AG04450 (cell line): ENCODE data around the gene CA6. TPM values are rescaled to one million over a fixed set of nuclear protein-coding genes. Genes with fewer than 3 reads are reported as not detected.

Source experiments
- CTCF ChIA-PET: fragments of 300-600, 350-600 bp; formaldehyde crosslinking; extraction: SDS; loops from one replicate; lab custom pipeline; 2022; ENCODE audit warnings: antibody characterized with exemption, inconsistent platforms; lab: Charles Lee
- POLR2A ChIA-PET: fragments of 350-600 bp; formaldehyde crosslinking; extraction: SDS; loops from one replicate; lab custom pipeline; 2021; ENCODE audit warnings: antibody characterized with exemption, inconsistent platforms; lab: Yijun Ruan, JAX
- DNase-seq: peaks from one replicate; pipeline ENCODE4 v3.0.0-alpha.2; 2011; ENCODE audit warnings: low read depth, low spot score
- H3K27ac ChIP-seq: one replicate; pipeline ENCODE4 v1.5.1; 2012; ENCODE audit warnings: low read depth, low read length, control low read depth
- H3K27me3 ChIP-seq: one replicate; pipeline ENCODE4 v1.6.0; 2012; ENCODE audit warnings: low read length; ENCODE audit not compliant: control insufficient read depth, insufficient read depth
- H3K4me3 ChIP-seq: 2 replicates; pipeline ENCODE4 v1.5.1; 2011; ENCODE audit warnings: mild to moderate bottlenecking, low read depth, low read length, control low read depth
- H3K9me3 ChIP-seq: 2 replicates; pipeline ENCODE4 v1.5.1; 2012; ENCODE audit warnings: low read length; ENCODE audit not compliant: control insufficient read depth, insufficient read depth
- CTCF ChIP-seq: IDR thresholded peaks from 2 replicates; pipeline ENCODE4 v1.5.1; 2011; ENCODE audit warnings: low read depth, low read length, control low read depth, inconsistent platforms
- polyA plus RNA-seq: library from polyadenylated mRNA; depleted of rRNA; stranded (reverse); fragments of >200 nt; gene quantifications from 2 replicates; pipeline ENCODE4 v1.2.3, GENCODE V29; 2011

The CA6 gene
- polyA plus RNA-seq, 1 experiment = not detected

- TF ChIP-seq CTCF = no peak
- ChIA-PET CTCF (no interaction called here), POLR2A (no interaction called here)
- Histone ChIP-seq H3K27me3 (peaks cover 3% of the 10 kb centered on the region), H3K27ac (no peak overlapping the region), H3K9me3 (no peaks in the 10 kb centered on the region), H3K4me3 (no peak overlapping the region)
- no peak for DNase-seq
Measured at GRCh38 chr1:8974551-8974950, 28.9 kb downstream of the CA6 start.

DNA sequence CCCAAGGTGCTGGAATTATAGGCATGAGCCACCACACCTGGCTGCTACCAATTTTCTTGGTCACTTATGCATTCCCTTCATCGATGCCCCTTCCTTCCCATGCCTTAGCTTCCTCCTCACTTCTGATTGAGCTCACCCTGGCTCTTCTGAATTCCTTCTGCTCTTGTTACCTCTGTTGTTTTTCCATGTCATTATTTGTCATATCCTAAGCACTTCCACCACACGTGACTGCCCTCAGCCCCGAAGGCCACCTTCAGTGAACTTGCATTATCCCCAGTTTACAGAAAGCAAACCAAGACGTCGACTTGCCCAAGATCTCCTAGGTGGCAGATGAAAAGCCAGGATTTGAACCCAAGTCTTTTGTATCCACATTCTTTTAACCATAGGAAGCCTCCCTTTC is 30.7 kb downstream of the CA6 start:
- H3K27ac ChIP-seq = no peak overlapping the region
- no peak for DNase-seq
- ChIA-PET CTCF (interaction anchor here (2.2 kb wide), 1 partner anchor 29 kb away, joined by 8 read pairs; no protein-coding TSS in a partner anchor), POLR2A (no interaction called here)
- peaks cover 3% of the 10 kb centered on the region; the same call in 1 of the 2 replicates for H3K9me3 ChIP-seq
- TF ChIP-seq CTCF = no peak
- H3K27me3 ChIP-seq = peaks cover 7% of the 10 kb centered on the region
- H3K4me3 ChIP-seq = no peak overlapping the region

DNA sequence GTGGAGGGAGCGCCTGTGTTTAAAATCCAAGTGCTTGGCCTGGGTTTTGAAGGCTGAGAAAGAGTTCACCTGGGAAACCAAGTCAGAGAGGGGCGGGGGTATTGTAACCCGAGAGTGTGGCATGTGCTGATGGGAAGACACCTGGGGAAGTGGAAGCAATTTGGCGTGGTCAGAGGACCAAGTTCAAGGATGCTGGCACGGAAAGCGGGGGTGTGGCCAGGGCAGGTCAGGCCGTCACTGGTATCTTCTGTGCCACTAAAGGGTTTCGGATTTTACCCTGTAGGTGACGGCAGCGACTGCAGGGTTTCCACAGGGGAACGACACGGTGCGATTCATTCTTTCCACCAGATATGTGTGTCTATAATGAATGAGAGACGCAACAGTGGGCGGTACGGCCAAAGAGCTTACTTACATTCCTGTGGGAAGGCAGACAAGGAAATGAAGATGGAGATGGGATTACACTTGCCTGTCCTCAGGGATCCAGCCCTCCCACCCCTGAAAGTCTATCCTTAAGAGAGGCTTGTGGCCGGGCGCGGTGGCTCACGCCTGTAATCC is 31.3 kb downstream of the CA6 start:
- POLR2A ChIA-PET = no interaction called here
- Histone ChIP-seq H3K9me3 (peaks cover 3% of the 10 kb centered on the region; the same call in 1 of the 2 replicates), H3K4me3 (no peak overlapping the region), H3K27me3 (peaks cover 4% of the 10 kb centered on the region), H3K27ac (no peak overlapping the region)
- CTCF ChIA-PET = interaction anchor here (2.2 kb wide), 1 partner anchor 28 kb away, joined by 8 read pairs; no protein-coding TSS in a partner anchor
- no peak for DNase-seq
- TF ChIP-seq CTCF = no peak

DNA sequence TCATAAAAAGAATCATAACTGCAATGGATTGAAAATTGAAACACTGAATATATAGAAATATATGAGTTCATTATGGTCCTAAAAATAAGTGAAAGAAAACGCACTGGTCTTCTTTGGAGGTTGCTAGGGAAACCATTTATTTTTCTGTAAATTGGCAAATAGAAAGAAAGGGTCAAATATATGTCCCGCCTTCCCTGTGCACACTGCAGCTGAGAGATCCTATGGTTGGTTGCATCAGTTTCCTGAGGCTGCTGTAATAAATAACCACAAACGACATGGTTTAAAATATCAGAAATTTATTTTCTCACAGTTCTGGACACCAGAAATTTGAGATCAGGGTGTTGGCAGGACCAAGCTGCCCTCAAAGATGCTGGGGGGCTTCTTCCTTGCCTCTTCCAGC is 35.0 kb downstream of the CA6 start:
- H3K4me3 ChIP-seq = no peak overlapping the region
- peaks cover 4% of the 10 kb centered on the region for H3K27me3 ChIP-seq
- H3K9me3 ChIP-seq = peaks cover 3% of the 10 kb centered on the region; the same call in 1 of the 2 replicates
- ChIA-PET POLR2A (no interaction called here), CTCF (no interaction called here)
- no peak for DNase-seq
- TF ChIP-seq CTCF = no peak
- peak overlapping the region; percentile 11 for H3K27ac ChIP-seq

GRCh38 chr1:8981169-8981568 is 35.5 kb downstream of the CA6 start:
- no peak for TF ChIP-seq CTCF
- peaks cover 4% of the 10 kb centered on the region for H3K27me3 ChIP-seq

More at GRCh38 chr1:8981169-8981568, 35.5 kb downstream of the CA6 start:
- ChIA-PET POLR2A (no interaction called here), CTCF (no interaction called here)
- H3K9me3 ChIP-seq = peaks cover 3% of the 10 kb centered on the region; the same call in 1 of the 2 replicates
- H3K4me3 ChIP-seq = no peak overlapping the region
- no peak for DNase-seq
- H3K27ac ChIP-seq = no peak overlapping the region
